ENCODE data around the gene CYB561D1.

CYB561D1 gene

GRCh38 chr1:109479311-109479710 is 14.6 kb upstream of the CYB561D1 start:
- FAIRE-seq: no peak
- DNase-seq (ENCODE audit: insufficient read length, low spot score): no peak

- no peak for FAIRE-seq
- DNase-seq (ENCODE audit: insufficient read length, low spot score): no peak
Observed at GRCh38 chr1:109479901-109480300, 14.0 kb upstream of the CYB561D1 start.

DNA sequence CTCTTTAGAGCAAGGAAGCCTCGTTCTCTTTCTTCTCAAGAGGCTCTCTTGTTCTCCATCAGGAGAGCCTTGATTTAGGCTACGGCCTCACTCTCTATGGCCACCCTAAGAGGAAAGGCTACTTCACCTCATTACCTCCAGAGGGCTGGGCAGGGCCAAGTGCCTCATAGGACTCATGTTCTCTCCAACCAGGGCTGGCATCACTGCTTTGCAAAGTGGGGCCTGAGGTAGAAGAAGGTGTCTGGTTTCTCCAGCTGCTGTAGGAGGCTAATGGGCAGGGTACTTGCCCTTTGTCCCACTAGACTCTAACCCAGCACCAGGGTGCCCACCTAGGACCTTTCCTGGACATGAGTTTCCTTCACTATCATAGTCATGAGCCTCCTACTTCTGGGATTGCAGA is 12.2 kb upstream of the CYB561D1 start:
- DNase-seq (ENCODE audit: insufficient read length, low spot score): no peak

GRCh38 chr1:109482242-109482641 is 11.7 kb upstream of the CYB561D1 start:
- DNase-seq (ENCODE audit: insufficient read length, low spot score) (no peak), FAIRE-seq (no peak)

More for the DNA sequence above, 12.2 kb upstream of the CYB561D1 start:
- FAIRE-seq: no peak

- DNase-seq (ENCODE audit: insufficient read length, low spot score): peak; percentile 24
- no peak for FAIRE-seq
Observed at GRCh38 chr1:109482791-109483671, 10.9 kb upstream of the CYB561D1 start.

DNA sequence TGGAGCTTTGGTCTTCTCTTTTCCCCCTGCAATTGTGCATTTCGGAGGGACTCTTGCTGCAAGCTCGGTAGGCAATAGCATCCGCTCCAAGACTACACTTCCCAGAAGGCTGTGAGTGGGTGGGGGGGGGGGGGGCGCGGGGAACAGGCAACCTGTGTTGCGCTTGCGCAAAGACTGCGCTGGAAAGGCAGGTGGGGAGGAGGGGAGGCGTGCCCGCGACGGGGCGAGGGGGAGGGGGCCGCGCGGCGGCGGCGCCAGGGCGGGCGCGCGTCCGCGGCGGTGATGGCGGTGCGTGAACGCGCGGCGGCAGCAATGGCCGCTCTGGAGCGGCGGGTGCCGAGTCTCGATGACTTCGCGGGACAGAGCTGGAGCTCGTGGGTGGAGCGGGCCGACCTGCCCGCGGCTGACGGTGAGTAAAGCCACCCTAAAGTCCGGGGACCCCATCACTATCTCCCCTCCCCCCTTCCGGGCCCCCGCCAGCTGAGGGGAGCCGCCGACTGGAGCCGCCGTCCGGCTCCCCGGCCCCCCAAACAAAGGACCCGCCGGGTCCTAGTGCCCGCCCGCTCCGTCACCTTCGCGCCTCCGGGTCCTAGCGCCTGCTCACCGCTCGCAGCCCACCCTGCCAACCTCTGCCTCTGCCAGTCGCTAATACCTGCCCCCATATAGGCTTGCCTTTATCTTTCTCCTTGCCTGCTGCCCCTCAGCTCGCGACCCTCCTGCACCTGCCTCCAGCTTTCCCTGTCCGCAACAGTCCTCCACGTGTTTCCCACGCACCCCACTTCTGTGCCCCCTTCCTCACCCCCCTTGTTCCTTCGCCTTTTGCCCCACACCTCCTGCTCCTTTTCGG is 10.0 kb upstream of the CYB561D1 start, which contains the start of gene ATXN7L2:
Gene ATXN7L2 (plus strand): TSS at position 234 of the 847 bp plus-strand sequence. CDS start 49 bp downstream, at position 283.
- FAIRE-seq: peak; percentile 26
- peak; percentile 93 for DNase-seq (ENCODE audit: insufficient read length, low spot score)

DNA sequence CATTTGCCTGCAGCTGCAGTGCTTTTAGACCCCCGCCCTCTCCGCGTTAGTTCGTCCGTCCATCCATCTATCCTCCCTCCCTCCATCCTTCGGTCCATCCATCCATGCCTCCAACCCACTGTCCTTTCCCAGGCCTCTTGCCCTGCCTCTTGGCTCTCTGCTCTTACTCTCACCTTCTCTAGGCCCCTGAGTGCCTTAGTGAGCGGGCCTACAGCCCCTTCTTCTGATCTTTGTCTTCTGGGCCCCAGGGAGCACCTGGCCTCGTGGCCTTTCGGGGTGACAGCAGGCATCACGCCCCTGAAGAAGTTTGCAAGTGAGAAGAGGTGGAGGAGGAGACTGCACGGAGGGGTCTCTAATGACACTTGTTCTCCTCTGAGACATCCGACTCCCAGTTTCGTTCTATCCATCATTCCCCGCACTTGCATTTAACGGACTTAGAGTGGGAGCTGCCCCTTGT is 9.3 kb upstream of the CYB561D1 start:
- FAIRE-seq: no peak
- no peak for DNase-seq (ENCODE audit: insufficient read length, low spot score)

GRCh38 chr1:109485001-109485400 is 8.9 kb upstream of the CYB561D1 start:
- no peak for DNase-seq (ENCODE audit: insufficient read length, low spot score)
- FAIRE-seq: no peak

DNA sequence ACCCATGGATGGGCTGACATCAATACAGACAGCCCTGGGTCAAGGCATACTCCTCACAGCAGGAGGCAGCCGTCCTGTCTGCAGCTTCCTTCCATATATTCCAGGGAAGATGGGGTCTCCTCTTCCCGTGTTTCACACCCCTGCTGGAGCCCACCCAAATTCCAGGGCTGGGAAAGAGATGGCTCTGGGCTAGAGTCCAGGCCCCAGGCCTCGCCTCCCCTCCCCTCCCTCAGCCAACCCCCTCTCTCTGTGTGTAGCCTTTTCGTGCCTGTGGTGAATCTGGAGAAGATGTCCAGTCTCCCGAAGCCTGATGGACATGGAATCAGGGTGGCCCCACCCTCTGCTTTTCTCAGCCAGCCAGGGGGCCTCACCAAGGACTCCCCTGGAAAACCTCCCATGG is 6.6 kb upstream of the CYB561D1 start:
- FAIRE-seq (no peak), DNase-seq (ENCODE audit: insufficient read length, low spot score) (no peak)

GRCh38 chr1:109488201-109488600 is 5.7 kb upstream of the CYB561D1 start:
- FAIRE-seq: no peak
- no peak for DNase-seq (ENCODE audit: insufficient read length, low spot score)

GRCh38 chr1:109488696-109489095 is 5.2 kb upstream of the CYB561D1 start:
- no peak for DNase-seq (ENCODE audit: insufficient read length, low spot score)

DNA sequence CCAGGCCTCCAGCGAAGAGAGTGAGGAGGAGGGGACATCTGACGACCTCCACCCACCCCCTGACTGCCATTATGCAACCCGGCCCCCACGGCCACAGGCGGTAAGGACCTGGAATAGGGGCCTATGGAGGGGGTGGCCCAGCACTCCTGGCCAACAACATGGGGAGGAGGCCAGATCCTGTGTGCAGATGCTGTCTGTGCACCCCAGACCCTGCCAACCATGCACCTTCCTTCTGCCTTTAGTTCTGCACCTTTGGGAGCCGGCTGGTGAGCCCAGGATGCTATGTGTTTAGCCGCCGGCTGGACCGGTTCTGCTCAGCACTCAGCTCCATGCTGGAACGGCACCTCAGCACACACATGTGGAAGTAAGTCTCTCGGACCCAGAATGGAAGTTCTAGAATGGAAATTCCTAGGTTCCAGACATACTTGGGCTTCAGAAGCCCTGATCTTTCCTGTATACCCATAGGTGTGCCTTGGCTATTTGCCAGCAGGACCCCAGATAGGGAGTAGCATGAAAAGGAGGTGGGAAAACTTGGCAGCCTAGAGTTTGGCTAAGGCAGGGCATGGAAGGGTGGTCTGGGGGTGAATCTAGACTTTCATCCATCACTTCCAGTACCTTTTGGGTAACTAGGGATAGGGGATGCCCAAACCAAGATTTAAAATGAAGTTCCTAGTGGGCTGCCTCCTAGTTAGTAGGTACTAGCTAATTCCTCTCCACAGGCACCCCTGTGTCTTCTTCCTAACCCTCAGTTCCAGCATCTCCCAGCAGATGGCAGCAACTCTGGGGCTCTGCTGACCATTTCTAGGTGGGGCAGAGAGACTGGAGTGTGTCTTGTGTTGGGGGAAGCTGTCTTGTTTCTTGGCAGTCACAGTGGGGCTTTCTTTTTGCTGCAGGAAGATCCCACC is 3.6 kb upstream of the CYB561D1 start:
- FAIRE-seq: no peak

More at GRCh38 chr1:109488696-109489095, 5.2 kb upstream of the CYB561D1 start:
- no peak for FAIRE-seq

DNA sequence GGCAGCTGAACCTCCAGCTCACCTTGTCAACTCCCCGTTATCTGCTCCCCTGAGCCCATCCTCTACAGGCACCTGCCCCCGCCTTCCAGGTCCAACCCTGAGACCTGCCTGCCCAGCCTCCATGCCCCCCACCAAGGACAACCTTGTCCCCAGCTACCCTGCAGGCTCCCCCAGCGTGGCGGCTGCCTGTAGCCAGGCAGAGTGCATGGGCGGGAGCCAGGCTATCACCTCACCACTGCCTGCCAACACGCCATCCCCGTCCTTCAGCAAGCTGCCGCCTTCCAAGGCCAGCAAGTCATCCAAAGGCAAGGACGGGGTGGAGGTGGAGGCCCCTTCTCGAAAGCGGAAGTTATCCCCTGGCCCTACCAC is 3.0 kb upstream of the CYB561D1 start:
- FAIRE-seq: no peak
- DNase-seq (ENCODE audit: insufficient read length, low spot score): no peak

More for the DNA sequence above, 3.6 kb upstream of the CYB561D1 start:
- DNase-seq (ENCODE audit: insufficient read length, low spot score): peak; percentile 56

GRCh38 chr1:109491372-109491771 is 2.5 kb upstream of the CYB561D1 start:
- FAIRE-seq (no peak), DNase-seq (ENCODE audit: insufficient read length, low spot score) (no peak)

DNA sequence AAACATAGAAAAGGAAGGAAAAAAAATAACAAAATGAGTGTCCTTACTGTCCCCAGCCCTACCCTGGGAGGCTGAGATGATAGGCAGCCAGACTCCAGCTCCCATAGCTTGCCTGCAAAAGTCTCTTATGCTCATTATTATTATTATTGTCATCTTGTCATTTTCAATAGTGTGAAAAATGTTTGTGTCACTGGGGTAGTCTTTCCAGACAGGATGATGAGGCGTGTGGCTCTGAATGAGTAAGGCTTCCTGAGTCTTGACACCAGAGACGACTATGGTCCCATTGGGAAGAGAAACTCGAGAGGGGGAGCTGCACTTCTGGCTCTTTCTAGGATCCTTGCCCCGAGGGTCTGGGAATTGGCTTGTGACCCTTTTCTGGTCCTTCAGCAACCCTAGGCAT is 1.1 kb upstream of the CYB561D1 start:
- FAIRE-seq (no peak), DNase-seq (ENCODE audit: insufficient read length, low spot score) (no peak)

- DNase-seq (ENCODE audit: insufficient read length, low spot score): no peak
- no peak for FAIRE-seq
Observed at GRCh38 chr1:109493227-109493626, 667 bp upstream of the CYB561D1 start.

DNA sequence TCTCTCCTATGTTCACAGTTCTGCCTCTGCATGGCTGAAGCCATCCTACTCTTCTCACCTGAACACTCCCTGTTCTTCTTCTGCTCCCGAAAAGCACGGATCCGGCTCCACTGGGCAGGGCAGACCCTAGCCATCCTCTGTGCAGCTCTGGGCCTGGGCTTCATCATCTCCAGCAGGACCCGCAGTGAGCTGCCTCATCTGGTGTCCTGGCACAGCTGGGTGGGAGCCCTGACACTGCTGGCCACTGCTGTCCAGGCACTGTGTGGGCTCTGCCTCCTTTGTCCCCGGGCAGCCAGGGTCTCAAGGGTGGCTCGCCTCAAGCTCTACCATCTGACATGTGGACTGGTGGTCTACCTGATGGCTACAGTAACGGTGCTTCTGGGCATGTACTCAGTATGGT is 1.8 kb downstream of the CYB561D1 start:
- FAIRE-seq: no peak

DNA sequence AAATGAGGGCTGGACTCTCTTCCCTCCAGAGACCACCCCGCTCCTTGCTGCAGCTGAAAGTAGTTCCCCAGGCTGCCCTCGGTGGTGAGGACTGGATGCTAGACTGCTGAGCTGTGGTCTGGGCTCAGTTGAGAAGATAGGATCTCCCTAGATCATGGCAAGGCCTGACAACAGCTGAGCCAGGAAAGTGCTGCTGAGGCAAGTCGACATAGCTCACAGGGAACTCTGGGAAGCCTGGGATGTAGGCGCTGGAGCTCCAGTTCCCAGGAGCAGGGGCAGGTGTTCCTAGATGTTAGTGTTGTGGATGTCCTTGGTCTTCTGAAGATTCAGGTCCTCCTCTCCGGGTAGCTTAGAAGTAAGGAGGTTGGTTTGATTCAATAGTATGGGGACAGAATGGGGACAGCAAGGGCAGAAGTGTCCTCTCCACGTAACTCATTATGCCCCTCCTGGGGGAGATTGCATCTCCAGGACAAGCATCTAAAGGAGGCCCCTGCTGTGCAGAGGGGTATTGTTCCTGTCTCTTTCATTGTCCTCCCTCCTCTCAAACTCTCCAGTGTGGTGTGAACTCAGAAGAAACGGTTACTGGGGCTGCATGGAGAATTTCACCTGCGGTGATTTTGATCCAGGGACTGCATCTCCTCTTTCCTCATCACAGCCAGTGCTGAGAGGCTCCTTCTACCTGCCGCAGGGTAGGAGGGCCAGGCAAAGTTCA is 3.7 kb downstream of the CYB561D1 start:
- FAIRE-seq (no peak), DNase-seq (ENCODE audit: insufficient read length, low spot score) (no peak)

More for the DNA sequence above, 1.8 kb downstream of the CYB561D1 start:
- no peak for DNase-seq (ENCODE audit: insufficient read length, low spot score)

GRCh38 chr1:109498161-109498801 is 4.4 kb downstream of the CYB561D1 start:
- no peak for FAIRE-seq
- no peak for DNase-seq (ENCODE audit: insufficient read length, low spot score)
